A549 (cell line): ENCODE results near the gene DYNC1I1.

Experiments used
- BCL3 ChIP-seq: fragments of >200 bp; sonication (Bioruptor Twin); formaldehyde crosslinking; IDR thresholded peaks from 3 replicates; pipeline ENCODE4 v1.6.1; 2016
- CTCF ChIP-seq: fragments of >200 bp; sonication (Bioruptor Twin); formaldehyde crosslinking; IDR thresholded peaks from 3 replicates; pipeline ENCODE4 v1.5.1; 2016
- EP300 ChIP-seq, 2 experiments: fragments of >200 bp; sonication (Bioruptor Twin); formaldehyde crosslinking; IDR thresholded peaks; 2 replicates in 1 of 2; 3 replicates in 1 of 2; pipeline ENCODE4 v1.6.1; 2016 to 2017
- JUN ChIP-seq, 2 experiments: fragments of >200 bp; sonication (Bioruptor Twin); formaldehyde crosslinking; IDR thresholded peaks; 2 replicates in 1 of 2; 3 replicates in 1 of 2; pipeline ENCODE4 v1.6.1; 2016 to 2017
- MAZ ChIP-seq: fragments of 150-350 bp; IDR thresholded peaks from 2 replicates; pipeline ENCODE4 v1.6.1; 2014; ENCODE audit warnings: antibody characterized with exemption, low read depth, low read length, borderline replicate concordance
- POLR2A ChIP-seq: IDR thresholded peaks from 2 replicates; pipeline ENCODE4 v1.6.1; 2012; ENCODE audit warnings: mild to moderate bottlenecking, low read length
- POLR2AphosphoS2 ChIP-seq: conservative IDR thresholded peaks from 2 replicates; pipeline ENCODE4 v1.6.1; 2012; ENCODE audit warnings: low read length, improper control_type of control experiment, inconsistent platforms
- RAD21 ChIP-seq, 2 experiments: fragments of >200 bp in 1 of 2; sonication (Bioruptor Twin) in 1 of 2; formaldehyde crosslinking in 1 of 2; IDR thresholded peaks in 1 of 2; conservative IDR thresholded peaks in 1 of 2; 2 replicates in 1 of 2; 3 replicates in 1 of 2; pipeline ENCODE4 v1.6.1; 2012 to 2018; ENCODE audit warnings: inconsistent platforms in 1 of 2
- REST ChIP-seq: fragments of 200-600 bp; sonication (generic); IDR thresholded peaks from 2 replicates; pipeline ENCODE4 v1.6.1; 2016; ENCODE audit warnings: antibody characterized with exemption, mild to moderate bottlenecking, moderate library complexity
- SMC3 ChIP-seq: fragments of >200 bp; sonication (Bioruptor Twin); formaldehyde crosslinking; IDR thresholded peaks from 3 replicates; pipeline ENCODE4 v1.6.1; 2018; ENCODE audit warnings: inconsistent platforms
- SREBF2 ChIP-seq: fragments of 450-650 bp; IDR thresholded peaks from 2 replicates; pipeline ENCODE4 v1.6.1; 2014; ENCODE audit warnings: mild to moderate bottlenecking, moderate library complexity
- TP53 ChIP-seq: fragments of 250-450 bp; sonication (Bioruptor Pico); IDR thresholded peaks from 2 replicates; pipeline ENCODE4 v1.5.0; 2021; ENCODE audit warnings: mild to moderate bottlenecking, moderate library complexity
- TF ChIP-seq, protein P1 (sequence below): IDR thresholded peaks from 2 replicates; pipeline ENCODE4 v1.6.1; 2012; ENCODE audit warnings: low read depth, borderline replicate concordance
- TF ChIP-seq, protein P2 (sequence below): fragments of 250-450 bp; sonication (Bioruptor Pico); IDR thresholded peaks from 2 replicates; pipeline ENCODE4 v1.5.0; 2020; ENCODE audit warnings: low read depth, mild to moderate bottlenecking, moderate library complexity

DNA sequence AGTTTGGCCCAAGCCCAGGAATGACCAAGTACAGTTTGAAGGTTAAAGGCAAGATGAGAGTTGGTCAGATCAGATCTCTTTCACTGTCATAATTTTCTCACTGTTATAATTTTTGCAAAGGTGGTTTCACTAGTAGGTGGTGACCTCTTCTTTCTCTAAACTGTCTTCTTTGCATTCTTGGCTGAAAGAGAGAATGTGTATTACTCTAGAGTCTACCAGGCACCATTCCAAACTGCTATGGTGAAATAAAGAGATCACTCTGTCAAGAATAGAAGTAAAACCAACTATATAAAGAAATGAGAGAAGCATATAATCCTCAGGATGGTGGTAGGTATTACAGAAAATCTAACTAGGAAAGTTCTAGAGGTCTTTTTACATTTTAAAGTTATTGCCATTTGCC lies 72.7 kb downstream of the DYNC1I1 start:
- no peak for TF ChIP-seq RAD21 (conservative IDR thresholded peaks at IDR 0.05 in 1 of 2, IDR thresholded peaks at IDR 0.05 in 1 of 2)
- TF ChIP-seq EP300 (IDR thresholded peaks at IDR 0.05) = no peak
- no peak for TF ChIP-seq CTCF
- TF ChIP-seq, protein P1, sequence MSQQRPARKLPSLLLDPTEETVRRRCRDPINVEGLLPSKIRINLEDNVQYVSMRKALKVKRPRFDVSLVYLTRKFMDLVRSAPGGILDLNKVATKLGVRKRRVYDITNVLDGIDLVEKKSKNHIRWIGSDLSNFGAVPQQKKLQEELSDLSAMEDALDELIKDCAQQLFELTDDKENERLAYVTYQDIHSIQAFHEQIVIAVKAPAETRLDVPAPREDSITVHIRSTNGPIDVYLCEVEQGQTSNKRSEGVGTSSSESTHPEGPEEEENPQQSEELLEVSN = no peak
- TF ChIP-seq SREBF2 = no peak
- TF ChIP-seq TP53 (CRISPR knock-in tag) = no peak
- no peak for TF ChIP-seq MAZ
- TF ChIP-seq, protein P2, sequence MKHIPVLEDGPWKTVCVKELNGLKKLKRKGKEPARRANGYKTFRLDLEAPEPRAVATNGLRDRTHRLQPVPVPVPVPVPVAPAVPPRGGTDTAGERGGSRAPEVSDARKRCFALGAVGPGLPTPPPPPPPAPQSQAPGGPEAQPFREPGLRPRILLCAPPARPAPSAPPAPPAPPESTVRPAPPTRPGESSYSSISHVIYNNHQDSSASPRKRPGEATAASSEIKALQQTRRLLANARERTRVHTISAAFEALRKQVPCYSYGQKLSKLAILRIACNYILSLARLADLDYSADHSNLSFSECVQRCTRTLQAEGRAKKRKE (CRISPR knock-in tag) = no peak
- TF ChIP-seq REST = no peak
- TF ChIP-seq POLR2AphosphoS2 = no peak
- no peak for TF ChIP-seq POLR2A
- no peak for TF ChIP-seq SMC3
- TF ChIP-seq JUN (IDR thresholded peaks at IDR 0.05) = no peak
- TF ChIP-seq BCL3 = no peak
